DND-41 (cell line): ENCODE data around the gene NPEPL1.

ENCODE experiments used
- ATAC-seq: fragments of 200-7000 bp; cut with Tn5 transposase; 3 replicates; pipeline ENCODE4 v1.9.1; 2021; ENCODE audit warnings: low read depth; ENCODE audit not compliant: insufficient read depth
- DNase-seq: peaks from one replicate; pipeline ENCODE4 v3.0.0-alpha.2; 2020
- H2AFZ ChIP-seq: 2 replicates; pipeline ENCODE4 v1.6.0; 2012; ENCODE audit warnings: low read depth, low read length
- H3K27ac ChIP-seq: 2 replicates; pipeline ENCODE4 v1.5.1; 2012; ENCODE audit warnings: low read length, inconsistent platforms
- H3K27me3 ChIP-seq: fragments of 200-600 bp; sonication (generic); 2 replicates; pipeline ENCODE4 v1.6.0; 2012; ENCODE audit warnings: low read length, mild to moderate bottlenecking, inconsistent platforms; ENCODE audit not compliant: insufficient read depth, poor library complexity
- H3K36me3 ChIP-seq: 2 replicates; pipeline ENCODE4 v1.5.1; 2012; ENCODE audit warnings: low read length, inconsistent platforms; ENCODE audit not compliant: insufficient read depth
- H3K4me1 ChIP-seq: 2 replicates; pipeline ENCODE4 v1.5.1; 2012; ENCODE audit warnings: mild to moderate bottlenecking, low read length; ENCODE audit not compliant: insufficient read depth
- H3K4me2 ChIP-seq: 2 replicates; pipeline ENCODE4 v1.6.0; 2012; ENCODE audit warnings: mild to moderate bottlenecking, moderate library complexity, low read length, inconsistent platforms; ENCODE audit not compliant: insufficient read depth
- H3K4me3 ChIP-seq, 2 experiments: fragments of 200-600 bp in 1 of 2; shearing (Covaris generic) in 1 of 2; 2 replicates each; pipeline ENCODE4 v1.5.1; 2012 to 2016; ENCODE audit warnings: inconsistent platforms in 2 of 2, low read length in 2 of 2, mild to moderate bottlenecking in 2 of 2, low read depth in 1 of 2, moderate library complexity in 1 of 2
- H3K79me2 ChIP-seq: 2 replicates; pipeline ENCODE4 v1.6.0; 2012; ENCODE audit warnings: low read length, inconsistent platforms; ENCODE audit not compliant: insufficient read depth
- H3K9ac ChIP-seq: 2 replicates; pipeline ENCODE4 v1.6.0; 2012; ENCODE audit warnings: low read depth, mild to moderate bottlenecking, inconsistent platforms, low read length, moderate library complexity
- H3K9me3 ChIP-seq: 2 replicates; pipeline ENCODE4 v1.5.1; 2012; ENCODE audit warnings: low read length, moderate library complexity, mild to moderate bottlenecking, inconsistent platforms; ENCODE audit not compliant: insufficient read depth, severe bottlenecking
- H4K20me1 ChIP-seq: 2 replicates; pipeline ENCODE4 v1.6.0; 2012; ENCODE audit warnings: low read length; ENCODE audit not compliant: insufficient read depth
- CTCF ChIP-seq: IDR thresholded peaks from 2 replicates; pipeline ENCODE4 v1.5.1; 2012; ENCODE audit warnings: borderline replicate concordance, low read length, moderate library complexity, mild to moderate bottlenecking; ENCODE audit not compliant: poor library complexity, severe bottlenecking; ENCODE audit errors: extremely low read depth
- EZH2 ChIP-seq: IDR thresholded peaks from 3 replicates; pipeline ENCODE4 v1.6.1; 2012; ENCODE audit warnings: borderline replicate concordance, low read depth, mild to moderate bottlenecking, moderate library complexity, low read length, inconsistent platforms; ENCODE audit not compliant: severe bottlenecking

The NPEPL1 gene

GRCh38 chr20:58718729-58719128 lies 26.1 kb downstream of the NPEPL1 start:
- H3K4me2 ChIP-seq: no peak overlapping the region
- H3K27me3 ChIP-seq: peaks cover 5% of the 10 kb centered on the region
- no peak overlapping the region for H3K27ac ChIP-seq
- no peaks in the 10 kb centered on the region; the same call in 1 of the 2 replicates for H4K20me1 ChIP-seq
- no peak for TF ChIP-seq EZH2
- no peak for TF ChIP-seq CTCF
- H3K9me3 ChIP-seq: no peaks in the 10 kb centered on the region
- H3K4me1 ChIP-seq: no peaks in the 10 kb centered on the region
- H3K4me3 ChIP-seq: no peak overlapping the region
- ATAC-seq (no peak), DNase-seq (no peak)
- H3K36me3 ChIP-seq: peaks cover 11% of the 10 kb centered on the region; the same call in 1 of the 2 replicates
- no peaks in the 10 kb centered on the region for H3K79me2 ChIP-seq
- H3K9ac ChIP-seq: no peak overlapping the region
- H2AFZ ChIP-seq: no peak overlapping the region

- Histone ChIP-seq H3K9ac (no peak overlapping the region), H3K4me1 (no peaks in the 10 kb centered on the region), H3K27ac (no peak overlapping the region), H3K36me3 (peaks cover 11% of the 10 kb centered on the region; the same call in 1 of the 2 replicates), H3K4me2 (no peak overlapping the region), H3K4me3 (no peak overlapping the region), H2AFZ (no peak overlapping the region), H4K20me1 (no peaks in the 10 kb centered on the region; the same call in 1 of the 2 replicates), H3K79me2 (no peaks in the 10 kb centered on the region), H3K9me3 (no peaks in the 10 kb centered on the region), H3K27me3 (peaks cover 6% of the 10 kb centered on the region)
- TF ChIP-seq CTCF (no peak), EZH2 (no peak)
- DNase-seq (no peak), ATAC-seq (no peak)
Measured at GRCh38 chr20:58719258-58719657, 26.7 kb downstream of the NPEPL1 start.

GRCh38 chr20:58719971-58720371 lies 27.4 kb downstream of the NPEPL1 start:
- no peak for TF ChIP-seq EZH2
- no peak for TF ChIP-seq CTCF
- H3K79me2 ChIP-seq: no peaks in the 10 kb centered on the region
- no peak overlapping the region for H3K4me2 ChIP-seq
- no peak overlapping the region for H3K9ac ChIP-seq
- no peak for DNase-seq
- no peaks in the 10 kb centered on the region for H3K4me1 ChIP-seq
- peaks cover 7% of the 10 kb centered on the region; the same call in 1 of the 2 replicates for H3K36me3 ChIP-seq
- no peak overlapping the region for H3K4me3 ChIP-seq
- no peak overlapping the region for H3K27ac ChIP-seq
- peaks cover 6% of the 10 kb centered on the region for H3K27me3 ChIP-seq
- no peaks in the 10 kb centered on the region for H3K9me3 ChIP-seq
- no peak overlapping the region for H2AFZ ChIP-seq
- ATAC-seq: no peak
- H4K20me1 ChIP-seq: no peaks in the 10 kb centered on the region; the same call in 1 of the 2 replicates

- H3K36me3 ChIP-seq: peaks cover 3% of the 10 kb centered on the region; the same call in 1 of the 2 replicates
- no peak for ATAC-seq
- H3K9ac ChIP-seq: no peak overlapping the region
- no peak overlapping the region for H3K4me3 ChIP-seq
- no peak overlapping the region for H2AFZ ChIP-seq
- no peak overlapping the region for H3K4me2 ChIP-seq
- H4K20me1 ChIP-seq: no peaks in the 10 kb centered on the region; the same call in 1 of the 2 replicates
- no peak for DNase-seq
- no peaks in the 10 kb centered on the region for H3K79me2 ChIP-seq
- H3K4me1 ChIP-seq: no peaks in the 10 kb centered on the region
- no peak for TF ChIP-seq EZH2
- TF ChIP-seq CTCF: no peak
- no peaks in the 10 kb centered on the region for H3K9me3 ChIP-seq
- H3K27ac ChIP-seq: no peak overlapping the region
- H3K27me3 ChIP-seq: peaks cover 6% of the 10 kb centered on the region
Measured at GRCh38 chr20:58720890-58721289, 28.3 kb downstream of the NPEPL1 start.
